ENCODE data around the gene GAL3ST2.

GAL3ST2 gene

DNA sequence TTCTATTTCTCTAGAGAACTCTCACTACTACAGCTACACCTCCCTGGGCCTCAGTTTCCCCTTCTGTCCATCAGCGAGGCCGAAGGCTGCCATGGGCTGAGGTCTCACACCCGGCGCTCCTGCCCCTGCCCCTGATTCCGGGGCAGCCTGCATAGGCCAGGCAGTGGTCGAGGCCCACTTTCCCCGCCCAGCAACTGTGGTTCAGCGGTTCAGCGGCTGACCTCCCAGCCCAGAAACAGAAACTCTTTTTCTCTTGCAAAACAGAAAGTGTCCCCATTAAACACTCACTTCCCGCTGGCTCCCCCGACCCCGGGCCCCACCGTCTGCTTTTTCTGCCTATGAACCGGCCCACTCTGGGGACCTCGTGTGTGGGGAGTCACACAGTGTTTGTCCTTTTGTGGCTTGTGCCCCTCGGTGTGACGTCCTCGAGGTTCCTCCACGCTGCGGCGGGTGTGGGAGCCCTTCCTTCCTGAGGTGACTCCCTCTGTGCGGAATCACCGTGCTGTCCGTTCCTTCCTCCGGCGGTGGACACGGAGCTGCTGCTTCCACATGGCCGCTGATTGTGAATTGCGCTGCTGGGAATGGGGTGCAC lies 66.1 kb downstream of the GAL3ST2 start:
- DNase-seq = peak in 5 of 51 donors; percentile 9 to 55 (median 30)

DNA sequence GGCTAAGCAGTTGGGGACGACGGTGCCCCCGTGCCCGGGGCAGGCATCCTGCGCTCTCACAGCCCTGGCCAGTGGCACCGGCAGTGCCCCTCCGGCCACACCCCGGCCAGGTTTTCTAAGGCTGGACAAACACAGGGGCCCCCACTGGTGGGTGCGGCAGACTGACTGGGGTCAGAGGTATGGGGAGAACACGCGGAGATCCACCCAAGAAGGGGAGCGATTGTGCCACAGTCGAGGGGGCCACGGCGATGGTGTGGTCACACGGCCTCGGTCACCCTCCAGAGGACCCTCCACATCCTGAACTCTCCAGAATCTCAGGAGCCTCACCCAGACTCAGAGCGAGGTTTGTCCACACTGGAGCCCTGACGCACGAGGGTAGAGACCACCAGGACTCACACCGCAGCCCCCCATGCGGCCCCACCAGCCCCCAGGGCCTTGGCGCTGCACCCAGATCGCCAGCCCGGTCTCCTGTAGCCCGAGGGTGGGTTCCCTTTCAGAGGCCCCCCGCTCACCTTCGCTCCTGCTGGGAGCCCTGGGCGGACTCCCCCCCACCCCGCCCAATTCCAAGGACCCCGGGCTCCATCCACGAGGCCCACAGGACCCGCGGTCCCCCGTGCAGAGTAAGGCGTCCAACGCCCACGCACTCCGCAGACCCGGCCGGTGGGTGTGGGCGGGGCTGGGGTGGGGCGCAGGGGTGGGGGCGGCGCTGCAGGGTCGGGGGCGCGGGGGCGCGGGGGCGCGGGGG lies 66.9 kb downstream of the GAL3ST2 start:
- no peak for DNase-seq

DNA sequence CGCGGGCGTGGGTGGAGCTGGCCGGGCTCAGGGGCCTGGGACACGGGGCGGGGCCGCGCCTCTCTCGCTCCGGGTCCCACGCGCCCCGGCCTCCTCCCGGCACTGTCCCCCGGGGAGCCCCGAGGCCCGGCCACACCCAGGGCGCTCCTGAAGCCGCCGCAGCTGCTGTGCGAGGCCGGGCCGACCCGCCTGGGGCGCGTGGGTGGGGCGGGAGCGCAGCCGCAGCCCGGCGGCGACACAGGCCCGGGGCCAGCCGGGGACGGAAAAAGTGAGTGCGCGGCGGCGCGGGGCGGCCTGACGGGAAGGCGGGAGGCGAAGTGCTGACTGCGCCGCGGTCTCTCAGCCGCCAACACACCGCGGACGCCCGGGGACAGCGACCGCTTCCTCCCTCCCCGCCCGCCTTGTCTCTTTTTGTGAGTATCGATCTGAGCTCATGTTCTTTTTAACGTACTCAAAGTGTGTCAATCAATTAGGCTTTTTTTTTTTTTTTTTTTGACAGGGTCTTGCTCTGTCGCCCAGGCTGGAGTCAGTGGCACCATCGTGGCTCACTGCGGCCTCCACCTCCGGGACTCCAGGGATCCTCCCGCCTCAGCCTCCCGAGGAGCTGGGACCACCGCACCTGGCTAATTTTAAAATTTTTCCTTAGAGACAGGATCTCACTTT lies 67.6 kb downstream of the GAL3ST2 start:
- peak in 16 of 51 donors; percentile 24 to 70 (median 45) for DNase-seq

DNA sequence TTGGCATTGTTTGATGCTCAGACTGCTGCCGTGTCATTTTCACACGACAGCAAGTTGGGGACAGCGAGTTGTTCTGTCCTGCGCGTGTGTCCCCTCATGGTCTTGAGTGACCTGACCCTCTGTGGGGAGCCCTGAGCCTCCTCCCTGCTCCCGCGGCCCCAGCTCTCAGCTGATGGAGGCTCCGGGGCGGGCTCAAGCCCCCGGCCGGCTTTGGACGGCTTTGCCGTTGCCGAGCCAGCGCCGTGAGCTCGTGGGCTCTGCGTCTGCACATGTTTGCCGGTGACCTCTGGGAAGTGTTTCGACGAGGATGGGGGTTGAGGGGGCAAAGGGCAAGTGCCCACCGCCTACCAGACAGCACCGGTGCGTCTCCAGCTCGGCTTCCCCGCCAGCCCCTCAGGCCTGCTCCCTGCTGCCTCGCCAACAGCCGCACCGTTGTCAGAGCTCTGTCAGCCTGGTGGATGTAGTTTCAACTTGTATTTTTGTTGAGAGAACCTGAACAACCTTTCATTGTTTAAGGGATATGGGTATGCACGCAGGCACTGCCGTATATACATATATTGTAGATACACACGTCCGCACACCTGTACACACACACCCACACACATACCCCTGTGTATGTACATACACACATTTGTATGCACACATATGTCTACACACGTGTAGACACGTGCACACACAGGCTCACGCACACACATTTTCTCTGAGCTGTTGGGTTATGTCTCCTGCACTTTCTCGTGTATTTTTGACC lies 68.4 kb downstream of the GAL3ST2 start:
- no peak for DNase-seq

DNA sequence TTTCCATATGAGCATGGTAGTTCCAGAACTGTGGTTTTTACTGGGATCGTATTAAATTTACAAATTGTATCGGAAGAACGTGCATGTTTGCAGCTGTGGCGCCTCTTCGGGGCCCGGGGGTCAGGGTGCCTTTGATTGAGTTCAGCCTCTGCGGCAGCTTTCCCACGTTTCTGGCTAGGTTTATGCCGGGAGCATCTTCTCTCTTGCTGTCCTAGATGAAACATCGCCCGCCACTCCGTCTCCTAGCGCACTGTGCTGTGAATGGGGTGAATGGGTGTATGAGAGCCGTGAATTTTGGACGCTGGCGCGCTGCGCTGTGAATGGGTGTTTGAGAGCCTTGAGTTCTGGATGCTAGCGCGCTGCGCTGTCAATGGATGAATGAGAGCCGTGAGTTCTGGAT lies 69.8 kb downstream of the GAL3ST2 start:
- DNase-seq = no peak

DNA sequence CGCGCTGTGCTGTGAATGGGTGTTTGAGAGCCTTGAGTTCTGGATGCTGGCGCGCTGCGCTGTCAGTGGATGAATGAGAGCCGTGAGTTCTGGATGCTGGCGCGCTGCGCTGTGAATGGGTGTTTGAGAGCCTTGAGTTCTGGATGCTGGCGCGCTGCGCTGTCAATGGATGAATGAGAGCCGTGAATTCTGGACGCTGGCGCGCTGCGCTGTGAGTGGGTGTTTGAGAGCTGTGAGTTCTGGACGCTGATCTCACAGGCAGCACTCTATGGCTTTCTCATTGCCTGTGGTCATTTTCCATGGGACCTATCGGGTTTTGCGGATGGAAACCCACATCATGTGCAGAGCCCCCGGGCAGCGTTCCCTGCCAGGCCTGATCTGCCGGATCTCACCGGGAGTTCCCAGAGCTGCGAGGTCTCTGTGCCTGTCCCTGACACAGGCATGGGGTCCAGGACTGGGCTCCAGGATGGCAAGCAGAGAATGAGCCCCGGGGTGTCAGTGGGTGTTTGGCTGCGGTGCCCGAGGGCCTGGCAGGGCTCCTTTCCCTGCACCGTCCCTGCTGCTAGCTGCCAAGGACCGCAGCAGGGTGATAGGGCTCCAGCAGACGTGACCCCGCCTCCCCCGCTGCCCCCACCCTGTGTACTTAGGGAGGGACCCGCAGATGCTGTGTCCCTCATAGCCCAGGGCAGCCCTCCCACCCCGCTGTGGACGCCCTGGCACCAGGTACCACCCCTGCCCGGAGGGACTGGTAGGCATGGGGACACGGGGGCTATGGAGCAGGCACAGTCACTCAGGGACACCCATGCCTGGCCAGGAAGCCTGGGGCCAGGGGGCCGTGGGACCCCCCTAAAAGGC lies 72.4 kb downstream of the GAL3ST2 start:
- no peak for DNase-seq

DNA sequence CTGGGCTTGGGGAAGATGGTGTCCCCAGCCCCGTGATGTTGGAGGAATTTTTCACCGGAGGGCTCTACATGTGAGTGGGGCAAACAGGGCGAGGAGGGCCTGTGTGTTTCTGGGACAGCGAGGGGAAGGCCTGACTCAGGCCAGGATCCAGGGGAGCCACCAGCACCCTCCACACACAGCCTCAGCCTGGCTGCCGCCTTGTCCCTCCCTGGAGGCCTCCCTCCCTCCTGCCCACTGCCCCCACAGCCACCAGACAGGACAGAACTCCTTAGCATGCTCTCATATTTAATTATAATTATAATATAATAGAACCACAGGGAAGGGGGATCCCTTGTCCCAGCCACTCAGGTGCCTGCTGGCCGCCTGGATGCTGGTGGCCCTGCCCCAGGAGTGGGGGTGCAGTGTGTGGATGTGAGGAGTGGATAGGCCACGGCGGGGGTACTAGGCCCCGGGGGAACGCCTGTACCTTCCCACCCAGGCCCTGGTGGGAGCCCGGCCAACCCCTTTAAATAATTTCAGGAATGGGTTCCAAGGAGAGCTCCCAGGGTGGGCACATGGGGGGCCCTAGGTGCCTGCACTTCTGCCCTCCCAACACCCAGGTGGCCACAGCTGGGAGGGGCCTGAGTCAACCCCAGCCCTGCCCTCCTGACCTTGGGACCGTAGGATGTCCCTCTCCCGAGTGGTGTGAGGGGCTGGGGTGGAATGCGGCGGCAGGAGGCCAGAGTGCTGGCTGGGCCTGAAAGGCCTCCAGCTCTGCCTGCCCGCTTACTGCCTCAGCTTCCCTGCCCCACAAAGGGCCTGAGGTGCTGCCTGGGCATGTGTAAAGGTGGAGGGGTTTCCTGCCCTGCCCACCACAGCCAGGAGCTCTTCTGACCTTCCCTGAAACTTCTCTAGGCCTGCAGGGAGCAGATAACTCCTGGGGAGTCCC lies 73.3 kb downstream of the GAL3ST2 start:
- no peak for DNase-seq

DNA sequence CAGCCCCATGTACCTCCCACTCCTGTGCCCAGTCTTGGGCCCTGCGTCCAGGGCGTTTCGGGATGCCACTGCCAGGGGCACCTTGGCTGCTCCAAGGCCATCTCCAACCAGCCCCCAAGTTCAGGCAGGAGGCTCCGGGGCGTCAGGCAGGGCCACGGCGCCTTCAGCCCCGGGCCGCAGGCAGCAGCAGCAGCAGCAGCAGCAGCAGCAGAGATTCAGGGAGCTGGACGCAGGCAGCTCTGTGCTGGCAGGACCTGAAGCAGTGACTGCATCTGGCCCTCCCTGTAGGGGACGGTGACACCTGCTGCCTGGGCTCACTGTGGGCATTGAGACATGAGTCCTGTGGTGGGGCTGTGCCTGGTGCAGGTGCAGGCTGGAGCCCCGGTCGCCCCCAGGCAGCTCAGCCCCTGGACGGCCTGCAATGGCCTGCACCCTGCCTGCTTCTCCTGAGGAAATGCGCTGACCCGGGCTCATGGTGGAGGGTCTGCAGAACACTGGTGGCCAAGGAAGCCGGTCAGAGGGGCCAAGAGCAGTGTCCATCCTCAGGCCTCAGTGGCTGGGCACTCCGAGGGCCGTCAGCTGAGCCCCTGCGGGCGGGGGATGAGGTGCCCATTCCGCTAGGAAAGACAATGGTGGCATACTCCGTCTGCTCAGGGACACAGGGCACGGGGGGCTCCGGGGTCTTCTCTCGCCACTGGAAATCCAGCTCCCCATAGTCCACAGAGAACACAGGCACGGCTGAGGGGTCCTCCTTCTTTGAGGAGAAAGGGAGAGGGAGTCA lies 74.1 kb downstream of the GAL3ST2 start:
- DNase-seq = no peak

DNA sequence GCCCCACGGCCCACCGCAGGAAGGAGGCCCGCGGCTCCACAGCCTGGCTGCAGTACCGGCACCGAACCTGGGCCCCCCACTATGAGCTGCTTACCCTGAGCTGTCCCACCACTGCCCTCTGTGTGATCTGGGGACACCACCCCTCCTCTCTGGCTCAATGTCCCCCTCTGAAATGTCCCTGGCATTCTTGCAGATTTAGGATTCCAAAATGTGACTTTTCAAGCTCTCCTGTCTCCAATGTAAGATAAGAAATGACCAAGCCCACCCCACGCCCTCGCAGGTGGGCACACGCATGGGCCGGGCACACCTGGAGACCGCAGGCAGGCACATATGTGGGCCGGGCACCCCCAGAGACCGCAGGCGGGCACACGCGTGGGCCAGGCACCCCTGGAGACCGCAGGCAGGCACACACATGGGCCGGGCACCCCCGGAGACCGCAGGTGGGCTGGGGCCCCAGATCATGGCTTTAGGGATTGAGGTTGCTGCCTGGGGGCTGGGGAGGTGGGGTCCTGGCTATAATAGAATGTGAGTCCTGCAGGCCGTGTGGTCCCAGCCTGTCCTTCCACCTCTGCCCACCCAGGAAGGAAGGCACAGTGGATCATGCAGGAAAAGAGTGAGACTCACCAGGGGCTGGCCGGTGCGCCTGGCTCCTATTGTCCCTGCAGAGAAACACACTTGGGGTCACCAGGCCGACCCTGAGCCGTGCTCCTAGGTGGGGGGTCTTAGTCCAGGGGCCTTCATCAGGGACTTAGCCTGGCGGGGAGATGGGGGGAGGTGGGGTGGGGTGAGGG lies 74.9 kb downstream of the GAL3ST2 start:
- DNase-seq = peak in 1 of 51 donors; percentile 90

DNA sequence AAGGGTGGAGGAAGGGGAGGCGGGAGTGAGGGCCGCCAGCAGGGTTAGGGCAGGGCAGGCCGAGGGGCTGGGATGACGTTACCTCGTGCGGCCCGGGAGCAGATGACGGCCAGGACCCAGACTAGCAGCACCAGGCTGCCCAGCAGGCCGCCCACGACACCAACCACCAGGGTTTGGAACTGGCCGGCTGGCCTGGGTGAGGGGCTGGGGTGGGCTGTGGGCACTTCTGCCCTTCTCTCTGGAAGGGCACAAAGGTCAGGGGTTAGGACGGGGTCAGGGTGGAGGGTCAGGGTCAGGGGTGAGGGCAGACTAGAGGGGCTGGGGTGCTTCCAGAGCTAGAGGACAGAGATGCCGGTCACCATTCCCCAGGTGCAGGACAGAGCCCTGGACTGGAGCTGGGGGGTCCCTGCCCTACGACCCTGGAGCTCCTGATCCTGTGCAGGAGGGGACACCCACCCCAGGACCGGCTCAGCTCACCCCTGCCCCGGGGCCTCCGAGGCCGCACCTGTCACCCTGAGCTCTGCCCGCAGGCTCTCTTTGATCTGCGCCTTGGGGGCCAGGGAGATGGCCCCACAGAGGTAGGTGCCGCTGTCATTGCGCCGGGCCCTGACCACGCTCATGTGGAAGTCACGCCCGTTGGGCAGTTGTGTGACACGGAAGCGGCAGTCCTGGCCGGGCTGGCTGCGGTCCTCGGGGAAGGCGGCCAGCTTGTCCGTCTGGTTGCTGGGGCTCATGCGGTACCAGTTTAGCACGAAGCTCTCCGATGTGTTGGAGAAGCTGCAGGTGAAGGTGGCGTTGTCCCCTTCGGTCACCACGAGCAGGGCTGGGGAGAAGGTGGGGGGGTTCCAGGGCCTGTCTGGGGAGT lies 75.7 kb downstream of the GAL3ST2 start:
- DNase-seq = peak in 1 of 51 donors; percentile 84

DNA sequence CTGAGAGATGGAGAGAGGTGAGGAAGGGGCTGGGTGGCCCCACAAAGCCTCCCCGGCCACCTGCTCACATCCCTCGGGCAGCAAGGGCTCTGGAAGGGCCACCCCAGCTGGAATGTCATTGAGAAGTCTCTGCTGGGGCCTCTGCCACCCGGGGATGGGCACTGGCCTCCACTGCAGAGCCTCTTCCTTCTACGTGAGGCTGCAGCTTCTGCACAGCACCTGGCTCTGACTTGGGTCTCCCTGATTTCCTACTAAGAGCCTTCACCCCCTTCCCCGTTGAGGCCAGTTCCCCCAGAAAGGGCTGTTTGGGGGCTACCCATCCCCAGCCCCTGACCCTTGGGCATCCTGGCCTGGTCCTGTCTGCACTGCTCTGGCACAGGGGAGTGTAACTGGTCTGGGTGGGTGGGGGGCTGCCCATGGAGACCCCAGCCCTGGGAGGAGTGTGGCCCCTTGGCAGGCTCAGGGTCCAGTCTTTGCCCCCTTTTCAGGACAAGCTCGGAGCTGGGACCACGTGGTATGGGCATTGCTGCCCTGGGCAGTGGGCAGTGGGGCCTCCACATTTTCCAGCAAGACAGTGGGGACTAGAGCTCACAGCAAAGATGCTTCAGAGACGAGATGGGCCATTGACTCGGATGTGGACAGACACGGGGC lies 76.5 kb downstream of the GAL3ST2 start:
- DNase-seq = no peak

Data from hypothalamus (tissue), 51 donors.